Epithelial cell of prostate (primary cell): ENCODE data around the gene CLCN7.
A peak's percentile ranks its signal among the peaks of the same experiment; 100 is the strongest.
"Not testable (repeated sequence)": the region's sequence is repeated elsewhere in the genome, so short reads cannot be mapped to it uniquely, and the experiment has no call there.

Experiments
- DNase-seq: peaks from one replicate; pipeline ENCODE4 v3.0.0-alpha.2; 2011; ENCODE audit warnings: low read depth, low spot score
- H3K27ac ChIP-seq: fragments of 450-650 bp; 2 replicates; pipeline ENCODE4 v1.5.1; 2017; ENCODE audit warnings: mild to moderate bottlenecking

CLCN7 gene

DNA sequence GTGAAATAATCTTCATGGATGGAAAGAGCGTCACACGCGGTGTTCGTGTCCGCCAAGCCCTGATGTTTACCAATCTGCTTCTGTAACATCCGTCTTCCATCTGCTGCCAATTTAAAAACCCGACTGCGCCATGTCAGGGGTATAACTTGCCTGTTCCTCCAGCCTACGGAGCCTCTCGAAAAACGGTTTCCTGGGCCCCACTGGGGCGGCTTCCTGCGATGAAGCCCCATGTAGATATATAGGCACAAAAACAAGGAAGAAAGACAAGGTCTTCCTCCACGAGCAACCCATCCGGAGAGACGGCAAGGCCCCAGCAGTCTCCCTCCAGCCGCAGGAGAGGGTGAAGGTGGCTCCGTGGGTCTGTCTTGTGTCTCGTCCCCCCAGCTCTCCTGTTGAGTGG lies 13.8 kb upstream of the CLCN7 start, which contains the start of gene PTX4:
TSS of gene PTX4 (minus strand) at position 326 of the 400 bp plus-strand sequence. CDS start at position 291, 35 bp downstream.
- no peak within 1 kb of the TSS for H3K27ac ChIP-seq
- DNase-seq: no peak

DNA sequence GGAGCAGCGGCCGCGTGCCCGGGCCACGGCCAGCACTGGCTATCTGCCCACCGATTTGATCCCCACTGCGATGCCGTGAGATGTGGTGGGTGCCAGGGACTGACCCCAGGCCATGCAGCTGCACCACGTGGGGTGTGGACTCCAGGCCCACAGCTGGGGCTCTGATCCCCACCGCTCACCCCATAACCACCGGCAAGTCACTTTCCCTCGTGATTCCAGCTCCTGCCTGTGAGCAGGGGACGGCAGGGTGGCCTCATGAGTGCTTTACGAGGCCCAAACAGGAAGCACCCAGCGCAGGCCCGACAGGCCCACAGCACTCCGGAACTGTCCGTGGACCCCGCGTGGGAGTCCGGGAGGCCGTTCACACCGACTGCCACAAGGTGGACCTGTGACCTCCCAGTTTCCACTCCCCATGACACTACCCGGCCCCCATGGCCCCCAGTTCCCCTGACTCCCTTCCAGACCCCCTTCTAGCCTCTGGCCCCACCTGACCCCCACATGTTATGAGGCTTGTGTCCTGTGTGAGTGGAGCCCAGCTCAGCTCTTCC lies 13.3 kb upstream of the CLCN7 start:
- no peak for DNase-seq
- no peak overlapping the region for H3K27ac ChIP-seq

DNA sequence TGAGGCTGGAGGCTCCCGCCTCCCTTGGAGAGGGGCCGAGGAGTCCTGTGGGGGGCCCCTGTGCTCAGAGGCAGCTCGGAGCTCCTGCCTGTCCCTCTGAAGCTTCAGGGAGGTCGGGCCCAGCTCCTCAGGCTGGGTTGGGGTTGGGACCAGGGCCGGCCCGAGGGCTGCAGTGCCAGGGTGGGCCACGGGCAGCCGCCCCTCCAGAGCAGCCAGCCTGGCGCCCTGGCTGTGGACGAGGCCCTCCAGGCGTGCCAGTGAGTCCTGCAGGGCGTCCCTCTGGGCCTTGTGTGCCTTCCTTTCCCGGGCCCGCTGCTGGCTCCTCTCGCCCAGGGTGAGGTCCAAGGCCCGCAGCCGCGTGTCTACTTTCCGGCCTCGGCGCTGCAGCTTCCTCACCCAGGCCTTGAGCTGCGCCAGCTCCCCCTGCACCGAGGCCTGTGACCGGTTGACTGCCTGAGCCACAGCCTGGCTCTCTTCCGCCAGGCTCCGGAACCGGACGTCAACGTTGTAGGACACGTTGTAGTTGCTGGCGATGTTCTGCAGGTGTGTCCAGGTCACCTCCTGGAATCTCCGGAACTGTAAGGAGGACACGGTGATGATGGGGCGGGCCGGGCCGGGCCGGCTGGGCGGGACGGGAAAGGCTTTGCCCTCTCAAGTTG lies 12.7 kb upstream of the CLCN7 start:
- H3K27ac ChIP-seq: no peak overlapping the region
- DNase-seq: no peak

DNA sequence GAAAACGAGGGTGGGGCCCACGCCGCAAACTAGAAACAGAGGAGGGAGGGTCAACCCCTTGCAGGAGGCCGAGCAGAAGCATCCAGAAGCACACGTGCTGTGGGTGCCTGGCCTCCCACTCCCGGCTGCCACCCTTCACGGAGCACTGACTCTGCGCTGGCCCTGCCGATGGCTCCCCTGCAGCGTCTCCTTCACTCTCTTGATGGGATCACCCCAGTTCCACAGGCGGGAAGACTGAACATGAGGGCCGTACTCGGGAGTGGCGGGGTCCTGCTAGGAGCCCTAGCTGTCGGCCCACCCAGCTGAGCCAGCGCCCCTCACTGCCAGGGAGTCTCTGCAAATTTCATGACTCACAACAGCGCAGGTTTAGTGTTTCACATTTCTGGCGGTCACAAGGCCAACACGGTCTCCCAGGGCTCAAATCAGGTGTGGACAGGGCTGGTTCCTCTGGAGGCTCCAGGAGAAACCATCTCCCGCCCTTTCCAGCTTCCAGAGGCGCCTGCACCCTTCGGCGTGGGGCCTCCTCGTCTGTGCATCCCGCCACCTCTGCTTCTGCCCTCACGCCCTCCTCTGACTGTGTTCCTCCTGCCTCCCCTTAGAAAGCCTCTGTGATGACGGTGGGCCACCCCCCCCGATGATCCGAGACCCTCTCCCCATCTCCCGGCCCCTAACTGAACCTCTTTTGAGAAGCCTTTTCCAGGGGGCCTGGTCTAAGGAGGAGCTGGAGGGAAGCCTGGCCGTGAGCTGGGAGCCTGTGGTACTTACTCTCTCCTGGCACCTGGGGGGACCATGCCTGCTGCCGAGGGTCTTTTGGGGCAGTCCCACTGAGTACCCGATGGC lies 11.9 kb upstream of the CLCN7 start:
- no peak overlapping the region for H3K27ac ChIP-seq
- DNase-seq: no peak

DNA sequence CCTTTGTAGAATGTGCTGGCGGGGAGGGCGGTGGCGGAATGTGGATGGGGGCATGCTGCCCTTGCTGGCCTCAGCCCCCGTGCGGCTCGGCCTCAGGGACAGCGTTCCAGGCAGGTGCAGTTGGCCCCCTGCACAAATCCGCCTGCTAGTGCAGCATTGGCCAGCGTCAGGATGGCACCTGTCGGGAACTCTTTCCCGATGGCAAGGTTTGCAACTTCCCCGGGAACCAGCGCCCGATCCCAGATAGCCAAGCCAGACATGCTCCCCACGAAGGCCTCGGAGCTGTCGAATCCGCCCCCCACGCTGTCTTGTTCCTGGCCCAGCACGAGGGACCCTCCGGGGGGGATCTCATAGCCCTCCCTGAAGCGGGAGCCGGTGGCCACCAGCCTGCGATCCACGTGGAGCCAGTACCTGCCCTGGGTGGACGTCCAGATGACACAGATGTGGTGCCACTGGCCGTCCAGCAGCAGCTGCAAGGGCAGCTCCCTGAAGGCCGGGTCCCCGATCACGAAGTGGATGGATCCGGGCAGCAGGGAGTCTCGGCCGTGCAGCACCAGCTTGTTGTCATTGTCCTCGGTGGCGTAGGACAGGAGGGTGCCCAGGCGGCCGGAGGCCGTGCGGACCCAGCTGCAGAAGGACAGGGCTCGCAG lies 11.1 kb upstream of the CLCN7 start:
- no peak overlapping the region for H3K27ac ChIP-seq
- DNase-seq: no peak

DNA sequence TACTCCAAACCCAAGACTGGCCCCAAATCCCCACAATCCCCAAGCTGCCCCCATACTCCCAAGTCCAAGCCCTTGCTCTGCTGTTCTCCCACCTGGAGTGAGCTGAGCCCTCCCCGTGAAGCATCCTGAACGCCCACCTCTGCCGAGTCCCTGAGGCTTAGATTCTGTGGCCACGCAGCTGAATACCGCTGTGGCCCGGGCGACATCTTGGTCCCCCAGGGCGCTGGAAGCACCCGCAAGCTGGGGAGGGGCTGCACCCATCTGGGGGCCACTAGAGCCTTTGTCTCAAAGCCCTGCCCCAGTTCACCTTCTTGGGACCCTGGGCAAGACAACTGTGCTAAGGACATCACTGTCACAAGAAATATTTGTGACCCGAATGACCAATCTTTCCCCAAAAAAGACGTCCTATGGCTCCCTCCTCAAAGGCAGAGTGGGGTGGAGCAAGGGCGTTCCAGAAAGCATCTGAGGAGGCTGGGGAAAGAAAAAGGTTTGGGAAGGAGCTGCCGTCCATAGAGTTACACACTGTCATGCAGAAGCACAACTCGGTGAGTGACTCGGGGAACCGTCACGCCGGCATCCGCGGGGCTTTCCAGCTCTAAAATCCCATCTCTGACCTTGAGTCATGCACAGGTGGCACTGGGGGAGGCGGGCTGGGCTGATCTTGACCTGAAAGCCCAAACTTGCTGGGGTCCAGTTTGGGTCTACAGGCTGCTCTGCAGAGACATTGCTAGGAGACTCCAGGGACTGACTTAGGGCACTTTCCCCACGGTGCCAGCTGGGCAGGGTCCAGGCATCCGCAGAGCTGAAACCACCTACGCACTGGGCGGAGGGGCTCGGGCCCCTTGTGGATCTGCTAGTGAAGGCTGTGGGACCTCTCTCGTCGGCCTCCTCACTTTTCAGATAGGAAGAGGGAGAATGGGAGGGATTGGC lies 7.3 kb upstream of the CLCN7 start:
- peak overlapping the region; percentile 10 for H3K27ac ChIP-seq
- no peak for DNase-seq

DNA sequence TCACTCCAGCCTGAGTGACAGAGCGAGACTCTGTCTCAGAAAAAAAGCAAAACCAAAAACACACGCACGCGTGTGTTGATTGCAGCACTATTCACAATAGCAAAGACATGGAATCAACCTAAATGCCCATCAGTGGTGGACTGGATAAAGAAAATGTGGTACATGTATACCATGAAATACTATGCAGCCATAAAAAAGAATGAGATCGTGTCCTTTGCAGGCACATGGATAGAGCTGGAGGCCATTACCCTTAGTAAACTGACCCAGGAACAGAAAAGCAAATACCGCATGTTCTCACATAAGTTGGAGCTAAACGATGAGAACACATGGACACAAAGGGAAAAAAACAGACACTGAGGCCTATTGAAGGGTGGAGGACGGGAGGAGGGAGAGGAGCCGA lies 4.1 kb upstream of the CLCN7 start:
- H3K27ac ChIP-seq, DNase-seq: not testable (repeated sequence)

DNA sequence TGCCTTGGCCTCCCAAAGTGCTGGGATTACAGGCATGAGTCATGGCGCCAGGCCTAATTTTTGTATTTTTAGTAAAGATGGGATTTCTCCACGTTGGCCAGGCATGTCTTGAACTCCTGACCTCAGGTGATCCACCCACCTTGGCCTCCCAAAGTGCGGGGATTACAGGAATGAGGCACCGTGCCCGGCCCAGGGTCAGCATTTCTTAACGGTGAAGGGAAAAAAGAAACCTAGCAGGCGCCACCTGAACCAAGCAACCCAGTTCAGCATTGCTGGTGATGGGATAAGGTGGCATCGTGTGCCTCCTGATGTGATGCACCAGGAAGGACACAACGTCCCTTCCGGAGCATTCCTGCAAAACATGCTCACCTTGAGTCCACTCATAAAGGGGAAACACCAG lies 2.2 kb upstream of the CLCN7 start:
- H3K27ac ChIP-seq: no peak overlapping the region
- no peak for DNase-seq

DNA sequence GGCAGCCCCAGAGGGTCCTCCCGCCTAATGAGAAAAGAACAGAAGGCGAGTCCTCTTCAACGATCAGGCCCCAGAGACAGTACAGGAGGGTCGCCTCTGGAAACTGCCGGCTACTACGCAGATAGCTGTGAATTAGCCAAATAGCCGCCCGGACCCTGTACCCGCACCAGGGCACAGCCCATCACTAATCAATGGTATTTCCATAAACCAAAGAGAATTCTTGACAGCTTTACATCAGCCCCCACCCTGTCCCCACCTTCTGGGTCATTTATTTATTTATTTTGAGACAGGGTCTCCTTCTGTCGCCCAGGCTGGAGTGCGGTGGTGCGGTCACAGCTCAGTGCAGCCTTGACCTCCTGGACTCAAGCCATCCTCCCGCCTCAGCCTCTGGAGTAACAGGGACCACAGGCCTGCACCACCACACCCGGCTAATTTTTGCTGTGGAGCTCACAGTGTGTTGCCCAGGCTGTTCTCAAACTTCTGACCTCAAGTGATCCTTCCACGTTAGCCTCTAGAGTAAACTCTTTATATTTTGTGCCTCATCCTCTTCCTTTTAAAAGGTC lies 805 bp upstream of the CLCN7 start:
- no peak for DNase-seq
- peak overlapping the region; percentile 52 for H3K27ac ChIP-seq

DNA sequence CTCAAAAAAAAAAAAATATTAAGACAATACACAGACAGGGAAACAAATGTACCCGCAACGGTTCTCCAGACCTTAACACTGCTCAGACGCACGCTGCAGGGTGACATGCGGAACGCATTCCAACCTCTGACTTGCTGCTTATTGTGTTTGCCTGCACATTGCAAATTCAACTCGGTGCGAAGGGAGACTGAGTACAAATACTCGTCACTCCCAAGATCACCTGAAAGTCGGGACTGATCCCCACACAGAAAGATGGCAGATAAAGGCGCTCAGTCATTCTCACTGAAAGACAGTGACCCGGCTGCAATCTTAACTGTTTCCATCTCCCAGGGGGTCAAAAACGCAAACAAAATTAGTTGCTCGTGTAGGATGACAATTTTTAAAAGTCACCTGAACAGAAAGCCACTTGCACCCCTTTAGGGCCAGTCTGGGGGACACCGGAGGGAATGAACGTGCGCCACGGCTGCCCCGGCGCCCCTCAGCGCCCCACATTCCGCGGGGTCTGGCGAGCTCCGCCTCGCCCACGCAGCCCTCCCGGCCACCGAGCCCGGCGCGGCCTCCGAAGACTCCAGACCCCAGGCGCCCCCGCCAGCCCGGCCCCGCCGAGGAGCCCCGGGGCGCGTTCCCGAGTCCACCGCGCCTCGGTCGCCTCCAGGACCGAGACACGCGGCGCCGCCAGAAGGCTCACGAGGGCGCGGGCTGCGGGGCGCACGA lies 589 bp downstream of the CLCN7 start:
- DNase-seq: no peak
- peak overlapping the region; percentile 52 for H3K27ac ChIP-seq

DNA sequence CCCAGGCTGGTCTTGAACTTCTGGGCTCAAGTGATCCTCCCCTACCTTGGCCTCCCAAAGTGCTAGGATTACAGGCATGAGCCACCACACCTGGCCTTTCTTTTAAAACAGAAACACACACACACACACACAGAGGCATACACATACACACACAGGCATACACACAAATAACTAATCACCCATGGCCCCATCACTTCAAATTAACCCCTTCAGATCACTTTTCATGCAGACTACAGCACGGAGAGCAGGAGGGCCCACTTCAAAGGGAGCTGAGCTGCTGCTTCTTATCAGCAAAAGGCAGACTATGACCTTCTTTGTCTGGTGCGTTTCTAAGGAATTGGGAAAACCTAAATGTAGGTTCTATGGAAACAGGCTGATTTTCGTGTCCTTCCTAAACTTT lies 1.9 kb downstream of the CLCN7 start:
- DNase-seq: no peak
- H3K27ac ChIP-seq: no peak overlapping the region

DNA sequence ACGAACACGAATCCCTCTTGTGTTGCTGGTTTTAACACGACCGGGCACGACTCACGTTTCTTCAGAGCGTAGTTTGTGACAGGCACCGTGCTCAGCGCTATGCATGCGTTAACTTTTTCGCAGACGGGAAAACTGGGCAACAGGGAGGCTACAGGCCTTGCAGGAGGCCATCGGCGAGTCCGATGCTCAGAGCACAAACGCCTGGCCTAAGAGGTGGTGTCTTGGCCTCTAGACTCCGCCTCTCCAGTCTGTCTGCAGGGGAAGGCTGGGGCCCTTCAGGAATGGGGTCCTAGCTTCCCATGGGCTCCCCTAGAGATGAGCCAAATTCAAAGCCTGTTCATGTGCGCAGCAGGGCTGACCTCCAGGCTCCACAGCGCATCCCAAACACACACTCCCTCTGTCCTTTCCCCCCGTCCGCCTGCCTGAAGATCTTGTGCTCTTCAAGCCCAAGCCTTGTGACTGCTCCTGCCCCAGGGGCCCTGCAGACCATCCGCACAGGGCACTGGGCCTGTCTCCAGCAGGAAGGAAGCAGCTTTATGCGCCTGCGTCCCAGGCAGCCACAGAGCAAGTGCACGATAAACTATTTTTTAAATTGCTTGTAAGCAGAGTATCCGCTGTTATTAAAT lies 3.1 kb downstream of the CLCN7 start:
- DNase-seq: no peak
- no peak overlapping the region for H3K27ac ChIP-seq

DNA sequence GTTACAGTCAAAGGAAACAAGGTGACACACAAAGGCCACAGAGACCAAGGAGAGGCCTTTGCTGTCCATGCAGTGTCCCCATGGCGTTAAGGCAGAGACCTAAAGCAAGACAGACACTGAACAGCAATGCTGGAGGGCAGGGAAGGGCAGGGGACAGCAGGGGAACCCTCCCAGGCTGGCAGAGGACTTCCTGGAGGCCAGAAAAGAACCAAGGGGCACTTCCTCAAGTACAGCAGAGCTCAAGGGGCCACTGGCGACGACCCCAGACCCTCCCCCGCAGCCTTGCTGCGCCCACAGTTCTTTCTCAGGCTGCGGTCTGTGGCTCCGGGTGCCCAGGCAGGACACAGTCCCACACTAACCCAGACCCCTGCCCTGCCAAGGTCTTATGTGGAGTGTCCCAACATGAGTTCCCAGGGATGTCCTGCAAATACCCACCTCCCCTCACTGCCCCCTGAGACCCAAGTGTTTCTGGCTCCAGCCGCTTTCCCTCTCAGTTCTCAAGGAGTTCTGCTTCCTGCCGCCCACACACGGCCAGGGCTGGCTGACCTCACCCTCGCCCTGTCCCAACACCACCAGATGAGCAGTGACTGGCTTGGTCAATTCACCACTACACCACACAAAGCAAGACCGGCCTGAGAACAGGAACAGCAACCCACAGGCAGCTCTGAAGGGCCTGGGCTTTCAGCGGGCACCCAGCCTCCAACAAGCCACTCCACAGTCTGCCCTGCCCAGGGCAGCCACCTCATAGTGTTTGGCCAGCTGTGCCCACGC lies 4.2 kb downstream of the CLCN7 start:
- no peak for DNase-seq
- H3K27ac ChIP-seq: no peak overlapping the region

DNA sequence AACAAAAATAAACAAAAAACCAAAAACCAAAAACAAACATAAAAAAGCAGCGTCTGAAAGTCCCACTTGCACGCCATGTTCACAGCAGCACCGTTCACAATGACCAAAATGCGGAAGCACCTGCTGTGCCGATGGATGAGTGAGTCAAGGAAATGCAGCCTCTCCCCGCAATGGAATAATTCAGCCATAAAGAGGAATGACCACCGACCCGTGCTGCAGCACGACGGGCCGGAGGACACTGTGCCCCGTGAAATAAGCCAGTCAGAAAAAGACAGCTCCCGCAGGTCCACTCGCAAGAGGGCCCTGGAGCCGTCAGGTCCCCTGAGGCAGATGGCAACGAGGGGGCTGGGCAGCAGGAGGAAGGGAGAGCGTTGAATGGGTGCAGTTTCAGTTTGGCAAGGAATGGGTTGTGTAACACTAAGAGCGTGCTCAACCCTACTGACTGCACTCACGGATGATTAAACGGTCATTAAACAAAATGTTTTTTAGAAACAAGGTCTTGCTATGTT lies 5.1 kb downstream of the CLCN7 start:
- DNase-seq: no peak
- H3K27ac ChIP-seq: no peak overlapping the region

DNA sequence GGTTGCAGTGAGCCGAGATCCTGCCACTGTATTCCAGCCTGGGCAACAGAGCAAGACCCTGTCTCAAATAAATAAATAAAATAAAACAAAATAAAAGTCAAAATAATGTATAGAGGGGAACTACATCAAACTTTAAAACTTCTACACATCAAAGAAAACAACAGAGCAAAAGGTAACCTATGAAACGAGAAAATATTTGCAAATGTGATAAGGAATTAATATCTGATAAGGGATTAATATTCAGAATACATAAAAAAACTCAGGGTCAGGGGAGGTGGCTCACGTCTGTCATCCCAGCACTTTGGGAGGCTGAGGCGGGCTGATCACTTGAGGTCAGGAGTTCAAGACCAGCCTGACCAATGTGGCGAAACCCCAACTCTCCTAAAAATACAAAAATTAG lies 5.7 kb downstream of the CLCN7 start:
- not testable (repeated sequence) for H3K27ac ChIP-seq, DNase-seq

DNA sequence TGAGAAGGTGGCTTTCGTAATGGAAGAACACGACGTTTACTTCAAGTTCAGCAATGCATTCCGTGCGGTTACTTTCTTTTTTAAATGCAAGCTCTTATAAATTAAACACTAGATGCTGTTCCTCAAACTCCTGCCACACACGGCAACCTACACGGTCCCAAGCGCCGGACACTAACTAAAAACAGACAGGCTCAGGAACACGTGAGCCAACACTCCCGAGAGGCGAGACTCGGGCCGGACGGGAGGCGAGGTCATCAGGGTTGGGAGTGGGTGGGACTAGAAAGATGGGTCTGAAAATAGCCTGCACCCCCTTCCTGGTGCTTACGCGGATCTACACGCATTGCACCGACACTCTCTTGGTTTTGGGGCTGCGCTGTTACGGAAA lies 6.4 kb downstream of the CLCN7 start:
- H3K27ac ChIP-seq: no peak overlapping the region
- no peak for DNase-seq

DNA sequence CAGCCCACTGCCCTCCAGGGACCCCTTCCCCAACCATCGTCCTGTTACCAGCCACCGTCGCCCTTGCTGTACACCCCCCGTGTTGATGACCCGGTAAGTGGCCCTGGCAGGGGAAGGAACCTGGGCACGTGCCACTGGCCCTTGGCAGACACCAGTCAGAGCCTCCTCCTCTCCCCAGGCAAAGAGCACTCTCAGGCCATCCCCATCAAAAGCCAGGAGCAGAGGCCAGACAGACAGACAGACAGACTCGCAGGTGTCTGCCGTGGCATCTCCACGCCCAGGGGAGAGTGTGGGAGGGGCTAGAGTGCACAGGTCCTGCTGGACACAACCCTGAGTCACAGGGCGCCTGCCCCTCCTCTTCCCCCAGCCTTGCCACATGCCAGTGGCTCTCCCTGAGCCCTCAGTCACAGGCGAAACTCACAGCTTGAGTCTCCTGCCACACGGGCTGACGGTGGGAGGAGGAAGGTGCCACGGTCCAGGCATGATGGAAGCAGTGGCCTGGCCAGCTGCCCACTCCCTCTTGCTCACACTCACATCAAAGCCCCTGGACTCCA lies 7.8 kb downstream of the CLCN7 start:
- DNase-seq: no peak
- H3K27ac ChIP-seq: no peak overlapping the region
